ENCODE data around the gene NOTCH2NLA. TPM values are rescaled to one million over a fixed set of nuclear protein-coding genes. Genes with fewer than 3 reads are reported as not detected.
"Not testable (repeated sequence)": the region's sequence is repeated elsewhere in the genome, so short reads cannot be mapped to it uniquely, and the experiment has no call there.

The NOTCH2NLA gene
- total RNA-seq = 10 to 100 TPM; 23.6 to 28.3 TPM

- Histone ChIP-seq H3K27ac (peak within 1 kb of the TSS; percentile 71), H3K4me3 (peak within 1 kb of the TSS; percentile 52), H3K9ac (ENCODE audit: low read depth in 2 of 2, low read length in 2 of 2) (peak within 1 kb of the TSS in 1 of 2 donors; percentile 69)
- H3K4me1 ChIP-seq; H3K27me3 ChIP-seq; H3K36me3 ChIP-seq; H3K9me3 ChIP-seq; intact Hi-C loops (cut with DNase I): not testable (repeated sequence)
- peak; percentile 16 for DNase-seq
These were observed at the start of gene NOTCH2NLA for GRCh38 chr1:146228710-146229477. Gene NOTCH2NLA (minus strand): TSS chr1:146229021. CDS start chr1:146189337, 39,684 bp downstream.

DNA sequence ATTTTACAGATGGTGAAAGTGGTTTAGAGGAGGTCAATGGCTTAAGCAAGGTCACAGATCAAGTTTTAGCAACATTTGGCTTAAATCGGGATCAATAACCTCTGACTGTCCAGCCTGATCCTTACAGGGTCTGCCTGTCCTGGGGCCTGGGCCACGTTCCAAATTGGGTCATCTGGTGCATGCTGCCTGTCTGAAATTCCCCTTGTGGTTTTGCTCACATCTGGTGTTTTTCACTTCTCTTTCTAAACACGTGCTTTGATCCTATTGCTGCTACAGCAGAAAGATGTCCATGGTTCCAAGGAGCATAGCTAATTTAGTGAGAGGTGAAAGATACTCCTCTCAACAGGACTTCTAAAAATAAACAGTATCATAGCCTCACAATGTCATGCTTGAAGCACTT lies 49.5 kb upstream of the NOTCH2NLA start:
- H3K9me3 ChIP-seq; H3K27ac ChIP-seq; DNase-seq; intact Hi-C loops (cut with DNase I); H3K36me3 ChIP-seq; H3K9ac ChIP-seq (ENCODE audit: low read depth in 2 of 2, low read length in 2 of 2); H3K4me3 ChIP-seq; H3K27me3 ChIP-seq; H3K4me1 ChIP-seq: not testable (repeated sequence)

GRCh38 chr1:146277087-146277486 lies 48.3 kb upstream of the NOTCH2NLA start:
- intact Hi-C loops (cut with DNase I); H3K36me3 ChIP-seq; H3K4me1 ChIP-seq: not testable (repeated sequence)

DNA sequence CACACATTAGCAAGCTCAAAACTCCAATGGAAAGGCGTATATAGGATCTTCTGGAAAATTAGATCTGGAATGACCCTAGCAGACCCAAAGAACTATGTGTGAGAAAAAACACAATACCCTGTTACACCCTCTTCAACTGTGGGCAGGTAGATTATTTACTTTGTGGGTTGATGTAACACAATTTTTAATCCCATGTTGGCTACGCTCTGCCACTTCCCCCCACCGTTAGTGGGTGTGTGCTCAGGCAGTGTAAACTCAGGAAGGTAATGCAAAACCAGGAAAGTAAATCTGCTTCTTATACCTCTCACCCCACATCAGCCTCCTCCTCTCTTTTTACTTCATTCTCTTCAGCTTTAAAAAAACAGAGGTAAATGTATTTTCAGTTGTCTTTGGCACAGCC lies 45.3 kb upstream of the NOTCH2NLA start:
- not testable (repeated sequence) for H3K27me3 ChIP-seq

More at GRCh38 chr1:146277087-146277486, 48.3 kb upstream of the NOTCH2NLA start:
- DNase-seq; H3K27ac ChIP-seq; H3K27me3 ChIP-seq; H3K9me3 ChIP-seq; H3K9ac ChIP-seq (ENCODE audit: low read depth in 2 of 2, low read length in 2 of 2); H3K4me3 ChIP-seq: not testable (repeated sequence)

DNA sequence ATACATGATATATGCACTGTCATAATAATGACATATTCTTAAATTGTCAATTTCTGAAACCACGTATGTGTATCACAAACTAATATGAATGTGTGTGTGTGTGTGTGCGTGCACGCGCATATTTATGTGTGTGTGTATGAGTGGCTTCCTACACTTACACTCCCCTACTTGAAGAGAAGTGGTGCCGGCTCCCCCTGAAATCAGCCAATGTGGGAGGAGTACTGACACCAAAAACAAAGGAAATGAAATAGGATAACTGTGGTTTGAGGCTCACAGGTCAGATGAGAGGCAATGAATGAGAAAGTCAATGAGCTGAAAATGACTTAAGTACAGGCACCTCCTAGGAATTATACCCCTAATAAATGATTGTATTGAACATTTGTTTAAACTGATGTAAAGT lies 44.4 kb upstream of the NOTCH2NLA start:
- H3K36me3 ChIP-seq; H3K27ac ChIP-seq; H3K9me3 ChIP-seq; H3K4me1 ChIP-seq; DNase-seq; H3K9ac ChIP-seq (ENCODE audit: low read depth in 2 of 2, low read length in 2 of 2); intact Hi-C loops (cut with DNase I); H3K4me3 ChIP-seq; H3K27me3 ChIP-seq: not testable (repeated sequence)

More for the DNA sequence above, 45.3 kb upstream of the NOTCH2NLA start:
- H3K9ac ChIP-seq (ENCODE audit: low read depth in 2 of 2, low read length in 2 of 2); H3K4me1 ChIP-seq; DNase-seq; H3K27ac ChIP-seq; H3K36me3 ChIP-seq; H3K4me3 ChIP-seq; H3K9me3 ChIP-seq; intact Hi-C loops (cut with DNase I): not testable (repeated sequence)

- H3K36me3 ChIP-seq; H3K27ac ChIP-seq; H3K27me3 ChIP-seq; intact Hi-C loops (cut with DNase I); H3K9me3 ChIP-seq; H3K4me1 ChIP-seq; H3K9ac ChIP-seq (ENCODE audit: low read depth in 2 of 2, low read length in 2 of 2); DNase-seq; H3K4me3 ChIP-seq: not testable (repeated sequence)
These were observed 43.9 kb upstream of the NOTCH2NLA start for GRCh38 chr1:146272734-146273133.

DNA sequence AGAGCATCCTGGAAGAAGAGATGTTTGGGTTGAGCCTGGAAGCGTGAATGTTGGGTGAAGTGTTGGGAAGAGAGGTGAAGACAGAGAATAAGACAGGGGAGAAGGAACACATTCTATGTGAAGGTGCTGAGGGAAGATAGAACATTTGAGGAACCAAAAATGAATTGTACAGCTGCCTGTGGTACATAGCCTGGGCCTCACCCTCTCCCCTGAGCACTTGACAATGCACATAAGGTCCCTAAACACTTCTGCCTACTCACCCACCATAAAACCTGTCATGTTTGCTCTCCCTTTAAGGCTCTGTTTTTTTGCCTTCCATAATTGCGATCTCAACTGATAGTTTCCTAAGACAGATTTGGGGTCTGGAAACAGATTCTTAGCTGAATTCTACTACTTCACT lies 43.2 kb upstream of the NOTCH2NLA start:
- DNase-seq; H3K27me3 ChIP-seq; H3K36me3 ChIP-seq; H3K4me1 ChIP-seq; H3K27ac ChIP-seq; H3K9ac ChIP-seq (ENCODE audit: low read depth in 2 of 2, low read length in 2 of 2); H3K9me3 ChIP-seq; intact Hi-C loops (cut with DNase I); H3K4me3 ChIP-seq: not testable (repeated sequence)

- H3K27ac ChIP-seq; H3K9ac ChIP-seq (ENCODE audit: low read depth in 2 of 2, low read length in 2 of 2); H3K4me3 ChIP-seq; DNase-seq; H3K9me3 ChIP-seq; H3K27me3 ChIP-seq; intact Hi-C loops (cut with DNase I); H3K36me3 ChIP-seq; H3K4me1 ChIP-seq: not testable (repeated sequence)
These were observed 41.3 kb upstream of the NOTCH2NLA start for GRCh38 chr1:146270129-146270528.

DNA sequence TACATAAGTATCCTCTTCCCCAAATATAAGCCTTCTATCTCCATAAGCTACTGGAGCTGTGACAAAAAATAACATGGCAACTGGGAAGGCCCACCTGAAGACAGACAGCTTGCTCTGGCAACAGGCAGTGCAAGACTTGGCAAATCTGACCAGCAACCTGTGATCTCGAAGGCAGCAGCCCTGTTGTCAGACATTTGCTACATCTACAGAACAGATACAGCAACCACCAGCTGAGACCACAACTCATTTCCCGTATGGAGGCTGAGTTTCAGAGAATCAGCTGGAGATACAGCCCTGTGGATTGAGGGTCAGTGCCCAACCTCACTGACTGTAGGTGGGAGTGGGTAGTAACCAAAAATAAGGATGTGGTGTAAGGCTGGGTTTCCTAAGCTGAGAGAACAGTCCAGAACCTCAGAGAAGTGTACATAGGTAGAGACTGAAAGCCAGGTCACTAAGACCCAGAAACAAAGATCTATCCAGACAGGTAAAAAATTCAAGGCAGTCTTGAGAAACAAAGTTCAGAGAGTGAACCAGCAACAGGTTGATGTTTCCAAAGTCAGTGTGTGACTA lies 37.4 kb upstream of the NOTCH2NLA start:
- H3K27me3 ChIP-seq; intact Hi-C loops (cut with DNase I): not testable (repeated sequence)

GRCh38 chr1:146264761-146265160 lies 35.9 kb upstream of the NOTCH2NLA start:
- H3K27ac ChIP-seq; H3K27me3 ChIP-seq; H3K4me1 ChIP-seq; H3K36me3 ChIP-seq; H3K9me3 ChIP-seq; DNase-seq; H3K9ac ChIP-seq (ENCODE audit: low read depth in 2 of 2, low read length in 2 of 2); intact Hi-C loops (cut with DNase I); H3K4me3 ChIP-seq: not testable (repeated sequence)

More for the DNA sequence above, 37.4 kb upstream of the NOTCH2NLA start:
- H3K36me3 ChIP-seq; H3K4me1 ChIP-seq; H3K4me3 ChIP-seq; H3K9ac ChIP-seq (ENCODE audit: low read depth in 2 of 2, low read length in 2 of 2); H3K27ac ChIP-seq; H3K9me3 ChIP-seq; DNase-seq: not testable (repeated sequence)

- H3K9me3 ChIP-seq; H3K27ac ChIP-seq; H3K9ac ChIP-seq (ENCODE audit: low read depth in 2 of 2, low read length in 2 of 2); H3K27me3 ChIP-seq; intact Hi-C loops (cut with DNase I); DNase-seq; H3K4me1 ChIP-seq; H3K36me3 ChIP-seq; H3K4me3 ChIP-seq: not testable (repeated sequence)
These were observed 31.3 kb upstream of the NOTCH2NLA start for GRCh38 chr1:146260006-146260730.

DNA sequence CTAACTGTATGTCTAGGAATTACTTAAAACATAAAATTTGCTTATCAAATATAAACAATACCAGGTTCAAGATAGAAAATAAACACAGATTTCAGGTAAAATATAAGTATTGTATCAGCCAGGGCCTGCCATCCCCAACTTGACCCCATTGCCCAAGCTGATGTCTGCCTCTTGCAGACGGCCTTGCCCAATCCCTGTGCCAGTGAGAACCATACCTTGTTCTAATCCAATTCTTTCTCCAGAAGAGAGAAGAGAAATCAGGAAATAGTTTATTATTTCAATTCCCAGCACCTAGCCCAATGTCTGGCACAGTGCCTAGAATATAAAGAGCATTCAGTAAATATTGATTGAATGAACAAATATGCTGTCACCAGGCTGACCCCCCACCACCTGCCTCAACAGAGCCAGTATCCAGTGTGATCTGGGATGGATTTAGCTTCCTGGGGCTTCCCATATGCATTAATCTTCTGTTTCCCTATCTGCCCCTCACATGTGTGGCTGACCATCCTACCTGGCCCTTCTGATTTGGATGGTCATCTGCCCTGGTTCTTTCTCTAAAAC lies 29.3 kb upstream of the NOTCH2NLA start:
- H3K9me3 ChIP-seq; intact Hi-C loops (cut with DNase I); H3K36me3 ChIP-seq; H3K9ac ChIP-seq (ENCODE audit: low read depth in 2 of 2, low read length in 2 of 2); H3K4me3 ChIP-seq; H3K27ac ChIP-seq; DNase-seq; H3K27me3 ChIP-seq; H3K4me1 ChIP-seq: not testable (repeated sequence)

GRCh38 chr1:146254569-146255197 lies 25.9 kb upstream of the NOTCH2NLA start:
- H3K4me1 ChIP-seq; H3K27me3 ChIP-seq; intact Hi-C loops (cut with DNase I); DNase-seq; H3K9ac ChIP-seq (ENCODE audit: low read depth in 2 of 2, low read length in 2 of 2); H3K27ac ChIP-seq; H3K4me3 ChIP-seq; H3K36me3 ChIP-seq; H3K9me3 ChIP-seq: not testable (repeated sequence)

Data from colonic mucosa (tissue), 4 donors.